Body of pancreas (tissue), 4 donors: ENCODE results near the gene HS6ST3. TPM values are rescaled to one million over a fixed set of nuclear protein-coding genes. Genes with fewer than 3 reads are reported as not detected.

Source experiments
- ATAC-seq: fragments of 150-250 bp; one replicate; pipeline ENCODE4 v1.9.1; 2016
- DNase-seq, 4 donors: peaks; one replicate each; pipeline ENCODE4 v3.0.0-alpha.2; 2019
- H3K27ac ChIP-seq, 4 donors: fragments of 200-600 bp; sonication (generic); 1 replicate in 3 of 4; 2 replicates in 1 of 4; pipeline versions ENCODE4 v1.5.1 to v1.6.1; 2016 to 2019; ENCODE audit warnings: mild to moderate bottlenecking in 1 of 4, mixed read lengths in 1 of 4, moderate library complexity in 1 of 4
- H3K27me3 ChIP-seq, 2 donors: fragments of 200-600 bp; sonication (generic); one replicate each; pipeline ENCODE4 v1.6.0; 2016; ENCODE audit warnings: mild to moderate bottlenecking in 1 of 2
- H3K36me3 ChIP-seq, 2 donors: fragments of 200-600 bp; sonication (generic); replicated peaks in 1 of 2; 2 replicates each; pipeline ENCODE4 v1.5.1; 2016; ENCODE audit warnings: low read depth in 2 of 2; ENCODE audit not compliant: insufficient read depth in 1 of 2
- H3K4me1 ChIP-seq: fragments of 200-600 bp; sonication (generic); one replicate; pipeline ENCODE4 v1.6.0; 2016
- H3K4me3 ChIP-seq, 2 donors: fragments of 200-600 bp; sonication (generic); 1 replicate in 1 of 2; 2 replicates in 1 of 2; pipeline ENCODE4 v1.5.1; 2016 to 2019
- H3K9me3 ChIP-seq, 3 donors: fragments of 200-600 bp; sonication (generic); 1 replicate in 2 of 3; 2 replicates in 1 of 3; pipeline ENCODE4 v1.5.1; 2016
- POLR2A ChIP-seq, 3 donors: fragments of 450-650 bp; IDR thresholded peaks; one replicate each; pipeline ENCODE4 v1.6.1; 2016; ENCODE audit warnings: antibody characterized with exemption in 3 of 3, mild to moderate bottlenecking in 2 of 3
- WGBS, 2 donors: methylation state at CpG; one replicate each; pipeline ENCODE4 v1.1.5; 2017; 5-methylcytosine and 5-hydroxymethylcytosine counted together
- intact Hi-C: fragments of 100-400 bp; cut with DNase I; formaldehyde crosslinking; loops from one replicate; pipeline ENCODE4 v1.15.1; 2023
- total RNA-seq, 2 donors: library from RNA; depleted of rRNA; stranded (reverse); fragments of >200 nt; gene quantifications; one replicate each; pipeline ENCODE4 v1.1.0, GENCODE V29; 2016
- TF ChIP-seq, protein P1 (sequence below), 7 experiments: fragments of 450-650 bp in 4 of 7; fragments of 200-600 bp in 3 of 7; sonication (generic) in 3 of 7; IDR thresholded peaks; one replicate each; pipeline ENCODE4 v1.5.1; 2016 to 2019; ENCODE audit warnings: antibody characterized with exemption in 7 of 7

HS6ST3 gene
- total RNA-seq, 2 donors from 2014 or later: 1.3 to 2.3 TPM

- intact Hi-C loops: no loop called here
- ATAC-seq (no peak), DNase-seq (no peak)
- Histone ChIP-seq H3K27ac (no peak overlapping the region), H3K4me1 (peaks cover 9% of the 10 kb centered on the region), H3K27me3 (no peaks in the 10 kb centered on the region), H3K4me3 (no peak overlapping the region), H3K36me3 (no peaks in the 10 kb centered on the region), H3K9me3 (no peaks in the 10 kb centered on the region)
- TF ChIP-seq POLR2A (IDR thresholded peaks at IDR 0.05): no peak
- TF ChIP-seq, protein P1, sequence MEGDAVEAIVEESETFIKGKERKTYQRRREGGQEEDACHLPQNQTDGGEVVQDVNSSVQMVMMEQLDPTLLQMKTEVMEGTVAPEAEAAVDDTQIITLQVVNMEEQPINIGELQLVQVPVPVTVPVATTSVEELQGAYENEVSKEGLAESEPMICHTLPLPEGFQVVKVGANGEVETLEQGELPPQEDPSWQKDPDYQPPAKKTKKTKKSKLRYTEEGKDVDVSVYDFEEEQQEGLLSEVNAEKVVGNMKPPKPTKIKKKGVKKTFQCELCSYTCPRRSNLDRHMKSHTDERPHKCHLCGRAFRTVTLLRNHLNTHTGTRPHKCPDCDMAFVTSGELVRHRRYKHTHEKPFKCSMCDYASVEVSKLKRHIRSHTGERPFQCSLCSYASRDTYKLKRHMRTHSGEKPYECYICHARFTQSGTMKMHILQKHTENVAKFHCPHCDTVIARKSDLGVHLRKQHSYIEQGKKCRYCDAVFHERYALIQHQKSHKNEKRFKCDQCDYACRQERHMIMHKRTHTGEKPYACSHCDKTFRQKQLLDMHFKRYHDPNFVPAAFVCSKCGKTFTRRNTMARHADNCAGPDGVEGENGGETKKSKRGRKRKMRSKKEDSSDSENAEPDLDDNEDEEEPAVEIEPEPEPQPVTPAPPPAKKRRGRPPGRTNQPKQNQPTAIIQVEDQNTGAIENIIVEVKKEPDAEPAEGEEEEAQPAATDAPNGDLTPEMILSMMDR (IDR thresholded peaks at IDR 0.05): no peak
- WGBS, 2 donors: 93 to 96% methylated on average over 11 of the region's 11 CpGs
These were observed 542.8 kb downstream of the HS6ST3 start for GRCh38 chr13:96632536-96633320.

GRCh38 chr13:96636001-96636709 lies 546.2 kb downstream of the HS6ST3 start:
- Histone ChIP-seq H3K27ac (no peak overlapping the region), H3K27me3 (no peaks in the 10 kb centered on the region), H3K9me3 (no peaks in the 10 kb centered on the region), H3K36me3 (no peaks in the 10 kb centered on the region), H3K4me1 (peaks cover 9% of the 10 kb centered on the region), H3K4me3 (no peak overlapping the region)
- intact Hi-C loops: no loop called here
- DNase-seq (peak in 3 of 4 donors; percentile 6 to 35 (median 14)), ATAC-seq (peak; percentile 48)
- TF ChIP-seq, protein P1 (IDR thresholded peaks at IDR 0.05): no peak
- no peak for TF ChIP-seq POLR2A (IDR thresholded peaks at IDR 0.05)
- 72 to 73% methylated on average over 4 of the region's 4 CpGs for WGBS, 2 donors

- H3K27me3 ChIP-seq: no peaks in the 10 kb centered on the region
- no peaks in the 10 kb centered on the region for H3K9me3 ChIP-seq
- no peak overlapping the region for H3K4me3 ChIP-seq
- intact Hi-C loops: no loop called here
- ATAC-seq (no peak), DNase-seq (no peak)
- H3K27ac ChIP-seq: no peak overlapping the region
- TF ChIP-seq, protein P1 (IDR thresholded peaks at IDR 0.05): no peak
- no peak for TF ChIP-seq POLR2A (IDR thresholded peaks at IDR 0.05)
- peaks cover 9% of the 10 kb centered on the region for H3K4me1 ChIP-seq
- no peaks in the 10 kb centered on the region for H3K36me3 ChIP-seq
These were observed 547.1 kb downstream of the HS6ST3 start for GRCh38 chr13:96637039-96637438.

- no peak for DNase-seq
- H3K4me3 ChIP-seq: no peak overlapping the region
- H3K36me3 ChIP-seq: no peaks in the 10 kb centered on the region
- ATAC-seq: no peak
- no peak overlapping the region for H3K27ac ChIP-seq
- no peaks in the 10 kb centered on the region for H3K4me1 ChIP-seq
- TF ChIP-seq, protein P1 (IDR thresholded peaks at IDR 0.05): no peak
- TF ChIP-seq POLR2A (IDR thresholded peaks at IDR 0.05): no peak
- intact Hi-C loops: no loop called here
- H3K9me3 ChIP-seq: peaks cover 0 to 4% (median 0%) of the 10 kb centered on the region in 3 donors
- no peaks in the 10 kb centered on the region for H3K27me3 ChIP-seq
- 91 to 93% methylated on average over 3 of the region's 3 CpGs for WGBS, 2 donors
These were observed 556.2 kb downstream of the HS6ST3 start for GRCh38 chr13:96646101-96646500.
